KMS-11 (cell line): ENCODE data around the gene C5orf58.

Experiments
- H2AFZ ChIP-seq: fragments of 200-600 bp; sonication (generic); 2 replicates; pipeline ENCODE4 v1.6.1; 2016; ENCODE audit warnings: antibody characterized with exemption, mixed run types, low read depth
- H3K27ac ChIP-seq: fragments of 200-600 bp; sonication (generic); 2 replicates; pipeline ENCODE4 v1.6.1; 2016; ENCODE audit warnings: mild to moderate bottlenecking, mixed run types
- H3K27me3 ChIP-seq: fragments of 200-600 bp; sonication (generic); 2 replicates; pipeline ENCODE4 v1.6.1; 2017; ENCODE audit warnings: mild to moderate bottlenecking, low read depth, mixed run types, moderate library complexity; ENCODE audit not compliant: insufficient read depth
- H3K36me3 ChIP-seq: fragments of 200-600 bp; sonication (generic); 2 replicates; pipeline ENCODE4 v1.6.1; 2017; ENCODE audit warnings: mild to moderate bottlenecking, mixed run types; ENCODE audit not compliant: insufficient read depth
- H3K4me1 ChIP-seq: fragments of 200-600 bp; sonication (generic); 2 replicates; pipeline ENCODE4 v1.6.1; 2016; ENCODE audit warnings: mild to moderate bottlenecking, low read depth, mixed run types; ENCODE audit not compliant: poor library complexity, severe bottlenecking
- H3K4me2 ChIP-seq: fragments of 200-600 bp; sonication (generic); 2 replicates; pipeline ENCODE4 v1.7.0; 2016; ENCODE audit warnings: mild to moderate bottlenecking, mixed run types
- H3K4me3 ChIP-seq: fragments of 200-600 bp; sonication (generic); IDR thresholded peaks from 2 replicates; pipeline ENCODE4 v1.6.1; 2017; ENCODE audit warnings: low read depth, low read length, mixed read lengths; ENCODE audit not compliant: insufficient read depth
- H3K79me2 ChIP-seq: fragments of 200-600 bp; sonication (generic); 2 replicates; pipeline ENCODE4 v1.6.1; 2016; ENCODE audit warnings: low read depth, mixed run types; ENCODE audit not compliant: insufficient read depth
- H3K9ac ChIP-seq: fragments of 200-600 bp; sonication (generic); 2 replicates; pipeline ENCODE4 v1.6.1; 2016; ENCODE audit warnings: mild to moderate bottlenecking, mixed run types
- H4K20me1 ChIP-seq: fragments of 200-600 bp; sonication (generic); 2 replicates; pipeline ENCODE4 v1.6.1; 2016; ENCODE audit warnings: mild to moderate bottlenecking, mixed run types; ENCODE audit not compliant: insufficient read depth
- CTCF ChIP-seq: fragments of 200-600 bp; sonication (generic); conservative IDR thresholded peaks from 2 replicates; pipeline ENCODE4 v1.6.1; 2017; ENCODE audit warnings: low read depth, mild to moderate bottlenecking, antibody characterized with exemption, low read length, moderate library complexity, mixed read lengths

C5orf58 gene

GRCh38 chr5:170226661-170227060 is 6.1 kb upstream of the C5orf58 start:
- Histone ChIP-seq H3K4me1 (no peaks in the 10 kb centered on the region), H3K4me2 (no peak overlapping the region), H3K27ac (no peak overlapping the region), H3K79me2 (no peaks in the 10 kb centered on the region), H3K9ac (no peak overlapping the region), H2AFZ (no peak overlapping the region), H3K27me3 (no peaks in the 10 kb centered on the region), H3K4me3 (no peak overlapping the region), H3K36me3 (no peaks in the 10 kb centered on the region), H4K20me1 (no peaks in the 10 kb centered on the region)
- no peak for TF ChIP-seq CTCF

- no peaks in the 10 kb centered on the region for H4K20me1 ChIP-seq
- H3K9ac ChIP-seq = no peak overlapping the region
- no peak overlapping the region for H3K4me2 ChIP-seq
- H3K27me3 ChIP-seq = no peaks in the 10 kb centered on the region
- no peak overlapping the region for H3K4me3 ChIP-seq
- no peak for TF ChIP-seq CTCF
- H2AFZ ChIP-seq = no peak overlapping the region
- H3K27ac ChIP-seq = no peak overlapping the region
- H3K36me3 ChIP-seq = no peaks in the 10 kb centered on the region
- no peaks in the 10 kb centered on the region for H3K4me1 ChIP-seq
- H3K79me2 ChIP-seq = no peaks in the 10 kb centered on the region
Measured at GRCh38 chr5:170228762-170229435, 3.9 kb upstream of the C5orf58 start.

- Histone ChIP-seq H3K36me3 (no peaks in the 10 kb centered on the region), H3K27ac (no peak overlapping the region), H3K4me3 (no peak overlapping the region), H3K79me2 (no peaks in the 10 kb centered on the region), H4K20me1 (no peaks in the 10 kb centered on the region), H3K4me2 (no peak overlapping the region), H3K9ac (no peak overlapping the region), H3K27me3 (no peaks in the 10 kb centered on the region), H2AFZ (no peak overlapping the region), H3K4me1 (no peaks in the 10 kb centered on the region)
- TF ChIP-seq CTCF = no peak
Measured at GRCh38 chr5:170233358-170233892, 640 bp downstream of the C5orf58 start.

GRCh38 chr5:170235876-170236864 is 3.4 kb downstream of the C5orf58 start:
- Histone ChIP-seq H3K4me2 (no peak overlapping the region), H2AFZ (no peak overlapping the region)

More at GRCh38 chr5:170235876-170236864, 3.4 kb downstream of the C5orf58 start:
- Histone ChIP-seq H3K9ac (no peak overlapping the region), H3K36me3 (no peaks in the 10 kb centered on the region), H3K4me1 (no peaks in the 10 kb centered on the region), H3K79me2 (no peaks in the 10 kb centered on the region), H3K4me3 (no peak overlapping the region), H4K20me1 (no peaks in the 10 kb centered on the region), H3K27ac (no peak overlapping the region), H3K27me3 (no peaks in the 10 kb centered on the region)
- no peak for TF ChIP-seq CTCF
